GM21723 (cell line): Measurements from ENCODE around the gene EPAS1.

Experiments used
- ATAC-seq: cut with Tn5 transposase; IDR thresholded peaks from one replicate; pipeline ENCODE4 v1.9.1; 2021; ENCODE audit warnings: mild to moderate bottlenecking, moderate library complexity; ENCODE audit not compliant: unreplicated experiment

The EPAS1 gene

GRCh38 chr2:46402874-46403273 is 105.7 kb downstream of the EPAS1 start:
- ATAC-seq, result no peak

- no peak for ATAC-seq
These were observed 107.1 kb downstream of the EPAS1 start for GRCh38 chr2:46404181-46404759.

GRCh38 chr2:46407852-46408455 is 110.7 kb downstream of the EPAS1 start:
- no peak for ATAC-seq

GRCh38 chr2:46409756-46410155 is 112.5 kb downstream of the EPAS1 start:
- no peak for ATAC-seq

- no peak for ATAC-seq
These were observed 113.4 kb downstream of the EPAS1 start for GRCh38 chr2:46410273-46411244.

GRCh38 chr2:46411245-46411641 is 114.0 kb downstream of the EPAS1 start:
- no peak for ATAC-seq

GRCh38 chr2:46411985-46412384 is 114.8 kb downstream of the EPAS1 start:
- ATAC-seq, result no peak

GRCh38 chr2:46413111-46413510 is 115.9 kb downstream of the EPAS1 start:
- no peak for ATAC-seq

- ATAC-seq, result no peak
These were observed 116.4 kb downstream of the EPAS1 start for GRCh38 chr2:46413631-46414030.

- ATAC-seq, result no peak
These were observed 117.5 kb downstream of the EPAS1 start for GRCh38 chr2:46414701-46415100.

- ATAC-seq, result no peak
These were observed 119.1 kb downstream of the EPAS1 start for GRCh38 chr2:46416280-46416679.

- ATAC-seq, result no peak
These were observed 119.7 kb downstream of the EPAS1 start for GRCh38 chr2:46416739-46417403.

- no peak for ATAC-seq
These were observed 123.7 kb downstream of the EPAS1 start for GRCh38 chr2:46420945-46421344.

GRCh38 chr2:46421361-46421760 is 124.2 kb downstream of the EPAS1 start:
- no peak for ATAC-seq

GRCh38 chr2:46422717-46423394 is 125.6 kb downstream of the EPAS1 start:
- ATAC-seq, result no peak

- ATAC-seq, result no peak
These were observed 127.7 kb downstream of the EPAS1 start for GRCh38 chr2:46424937-46425336.

- ATAC-seq, result no peak
These were observed 131.8 kb downstream of the EPAS1 start for GRCh38 chr2:46428911-46429436.

- ATAC-seq, result no peak
These were observed 133.2 kb downstream of the EPAS1 start for GRCh38 chr2:46430413-46430812.

- ATAC-seq, result no peak
These were observed 133.8 kb downstream of the EPAS1 start for GRCh38 chr2:46430992-46431391.

- ATAC-seq, result no peak
These were observed 134.5 kb downstream of the EPAS1 start for GRCh38 chr2:46431481-46432235.
